ENCODE results near the gene RBBP5.

RBBP5 gene

GRCh38 chr1:205088341-205088740 lies 33.4 kb downstream of the RBBP5 start:
- no peak overlapping the region for H3K4me3 ChIP-seq (ENCODE audit: low read depth, low read length)
- no peak for TF ChIP-seq CTCF (IDR thresholded peaks at IDR 0.05; ENCODE audit: low read depth, low read length)

GRCh38 chr1:205084360-205084759 lies 37.4 kb downstream of the RBBP5 start, which contains the start of gene TMEM81:
TMEM81 (minus strand) TSS chr1:205084460; CDS start chr1:205084320, 140 bp downstream.
- TF ChIP-seq CTCF (IDR thresholded peaks at IDR 0.05; ENCODE audit: low read depth, low read length) = no peak
- H3K4me3 ChIP-seq (ENCODE audit: low read depth, low read length) = no peak within 1 kb of the TSS

- H3K4me3 ChIP-seq (ENCODE audit: low read depth, low read length) = no peak overlapping the region
- no peak for TF ChIP-seq CTCF (IDR thresholded peaks at IDR 0.05; ENCODE audit: low read depth, low read length)
These were observed 39.3 kb downstream of the RBBP5 start for GRCh38 chr1:205082431-205082830.

GRCh38 chr1:205077934-205078311 lies 43.9 kb downstream of the RBBP5 start:
- H3K4me3 ChIP-seq (ENCODE audit: low read depth, low read length) = no peak overlapping the region
- TF ChIP-seq CTCF (IDR thresholded peaks at IDR 0.05; ENCODE audit: low read depth, low read length) = no peak

GRCh38 chr1:205077158-205077933 lies 44.4 kb downstream of the RBBP5 start:
- H3K4me3 ChIP-seq (ENCODE audit: low read depth, low read length) = no peak overlapping the region
- TF ChIP-seq CTCF (IDR thresholded peaks at IDR 0.05; ENCODE audit: low read depth, low read length) = no peak

GRCh38 chr1:205076245-205076761 lies 45.5 kb downstream of the RBBP5 start:
- no peak overlapping the region for H3K4me3 ChIP-seq (ENCODE audit: low read depth, low read length)
- TF ChIP-seq CTCF (IDR thresholded peaks at IDR 0.05; ENCODE audit: low read depth, low read length) = no peak

GRCh38 chr1:205075642-205076155 lies 46.1 kb downstream of the RBBP5 start:
- TF ChIP-seq CTCF (IDR thresholded peaks at IDR 0.05; ENCODE audit: low read depth, low read length) = no peak
- H3K4me3 ChIP-seq (ENCODE audit: low read depth, low read length) = no peak overlapping the region
